Keratinocyte (primary cell): ENCODE results near the gene CMSS1. TPM values are rescaled to one million over a fixed set of nuclear protein-coding genes. Genes with fewer than 3 reads are reported as not detected.

Experiments
- DNase-seq: peaks from one replicate; pipeline ENCODE4 v3.0.0-alpha.2; 2011; ENCODE audit warnings: low read depth, missing footprints, low spot score
- FAIRE-seq: peaks from 2 replicates; lab custom pipeline; 2011; peaks lifted over from hg19 to GRCh38; lab: Jason Lieb, UNC
- H2AFZ ChIP-seq: 2 replicates; pipeline ENCODE4 v1.6.0; 2012; ENCODE audit warnings: low read length, control low read depth, inconsistent platforms; ENCODE audit not compliant: control insufficient read depth
- H3K27ac ChIP-seq: 2 replicates; pipeline ENCODE4 v1.5.1; 2011; ENCODE audit warnings: low read length; ENCODE audit not compliant: control insufficient read depth, insufficient read depth
- H3K27me3 ChIP-seq: 3 replicates; pipeline ENCODE4 v1.6.0; 2011; ENCODE audit warnings: low read length; ENCODE audit not compliant: control insufficient read depth, insufficient read depth; ENCODE audit errors: extremely low read depth
- H3K36me3 ChIP-seq, 2 experiments: 2 replicates in 1 of 2; 3 replicates in 1 of 2; pipeline ENCODE4 v1.5.1; 2011; ENCODE audit warnings: low read length in 2 of 2, mild to moderate bottlenecking in 1 of 2; ENCODE audit not compliant: control insufficient read depth in 2 of 2, insufficient read depth in 2 of 2; ENCODE audit errors: extremely low read depth in 1 of 2
- H3K4me1 ChIP-seq: 3 replicates; pipeline ENCODE4 v1.5.1; 2011; ENCODE audit warnings: low read length; ENCODE audit not compliant: control insufficient read depth, insufficient read depth; ENCODE audit errors: extremely low read depth
- H3K4me2 ChIP-seq: 3 replicates; pipeline ENCODE4 v1.6.0; 2011; ENCODE audit warnings: low read depth, low read length; ENCODE audit not compliant: control insufficient read depth, insufficient read depth; ENCODE audit errors: extremely low read depth
- H3K4me3 ChIP-seq, 3 experiments: fragments of 200-600 bp in 1 of 3; sonication (generic) in 1 of 3; 2 replicates in 2 of 3; 3 replicates in 1 of 3; pipeline ENCODE4 v1.5.1; 2011 to 2016; ENCODE audit warnings: low read length in 3 of 3, mild to moderate bottlenecking in 3 of 3, control low read depth in 2 of 3, inconsistent platforms in 1 of 3, low read depth in 1 of 3, mixed read lengths in 1 of 3, mixed run types in 1 of 3, moderate library complexity in 1 of 3; ENCODE audit not compliant: control insufficient read depth in 2 of 3, insufficient read depth in 2 of 3; ENCODE audit errors: extremely low read depth in 1 of 3
- H3K79me2 ChIP-seq: 2 replicates; pipeline ENCODE4 v1.6.0; 2012; ENCODE audit warnings: low read length; ENCODE audit not compliant: control insufficient read depth, insufficient read depth
- H3K9ac ChIP-seq: 3 replicates; pipeline ENCODE4 v1.6.0; 2011; ENCODE audit warnings: low read length; ENCODE audit not compliant: control insufficient read depth, insufficient read depth; ENCODE audit errors: extremely low read depth
- H3K9me1 ChIP-seq: 3 replicates; pipeline ENCODE4 v1.6.0; 2011; ENCODE audit warnings: low read length; ENCODE audit not compliant: control insufficient read depth, insufficient read depth; ENCODE audit errors: extremely low read depth
- H3K9me3 ChIP-seq: 2 replicates; pipeline ENCODE4 v1.5.1; 2012; ENCODE audit warnings: low read depth, low read length; ENCODE audit not compliant: control insufficient read depth
- H4K20me1 ChIP-seq: 3 replicates; pipeline ENCODE4 v1.6.0; 2011; ENCODE audit warnings: low read length; ENCODE audit not compliant: control insufficient read depth, insufficient read depth; ENCODE audit errors: extremely low read depth
- EZH2 ChIP-seq: IDR thresholded peaks from one replicate; pipeline ENCODE4 v1.6.1; 2012; ENCODE audit warnings: inconsistent platforms, mild to moderate bottlenecking, low read length, moderate library complexity
- dilution Hi-C: fragments of 300-500 bp; cut with MboI; formaldehyde crosslinking; loops from one replicate; pipeline ENCODE4 v1.7.0; 2020; ENCODE audit warnings: low sequenced_read_pairs; ENCODE audit not compliant: extremely low pct_ligation_motif_present
- polyA plus RNA-seq, 5 experiments: library from polyadenylated mRNA; depleted of rRNA in 3 of 5; stranded (reverse) in 3 of 5; stranded (forward) in 1 of 5; unstranded in 1 of 5; fragments of >200 nt; gene quantifications; 1 replicate in 1 of 5; 2 replicates in 3 of 5; 3 replicates in 1 of 5; pipeline versions ENCODE4 v1.2.1 to v1.2.3, GENCODE V29; 2011 to 2012; ENCODE audit warnings: missing spikeins in 2 of 5, low read depth in 1 of 5, low replicate concordance in 1 of 5
- TF ChIP-seq, protein P1 (sequence below), 3 experiments: IDR thresholded peaks in 1 of 3; conservative IDR thresholded peaks in 1 of 3; optimal IDR thresholded peaks in 1 of 3; 2 replicates in 2 of 3; 3 replicates in 1 of 3; pipeline versions ENCODE3 to v1.5.1; 2011; ENCODE audit warnings: low read length in 3 of 3, mild to moderate bottlenecking in 3 of 3, moderate library complexity in 2 of 3, control low read depth in 1 of 3, inconsistent platforms in 1 of 3; ENCODE audit not compliant: insufficient read depth in 2 of 3; ENCODE audit errors: extremely low read depth in 1 of 3

The CMSS1 gene
- polyA plus RNA-seq, 1 donor (not counting 4 experiments of a cell fraction or from before 2014, with no cell fraction given), result 37.2 TPM

DNA sequence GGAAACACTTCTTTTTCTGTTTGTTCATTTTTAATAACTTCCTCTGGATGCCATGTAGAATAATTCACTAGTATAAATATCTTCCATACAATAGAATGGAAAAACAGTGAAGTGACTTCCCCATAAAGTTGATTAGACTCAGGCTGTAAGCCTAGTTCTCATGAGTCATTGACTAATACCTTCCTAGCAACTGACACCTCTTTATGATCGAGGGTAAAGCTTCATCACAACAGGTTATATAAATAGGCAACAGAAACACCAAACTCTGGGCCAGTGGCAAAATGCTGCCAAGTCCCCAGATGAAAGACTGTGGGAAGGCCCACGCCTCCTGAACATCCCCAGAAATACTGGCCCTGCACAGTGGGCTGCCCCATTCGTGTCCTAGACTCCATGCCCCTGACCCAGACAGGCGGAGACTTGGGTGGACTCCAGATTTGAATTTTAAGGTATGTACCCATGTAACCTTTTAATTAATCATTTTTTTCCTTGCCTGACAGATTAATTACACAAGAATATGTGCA is 371.8 kb downstream of the CMSS1 start:
- TF ChIP-seq, protein P1, sequence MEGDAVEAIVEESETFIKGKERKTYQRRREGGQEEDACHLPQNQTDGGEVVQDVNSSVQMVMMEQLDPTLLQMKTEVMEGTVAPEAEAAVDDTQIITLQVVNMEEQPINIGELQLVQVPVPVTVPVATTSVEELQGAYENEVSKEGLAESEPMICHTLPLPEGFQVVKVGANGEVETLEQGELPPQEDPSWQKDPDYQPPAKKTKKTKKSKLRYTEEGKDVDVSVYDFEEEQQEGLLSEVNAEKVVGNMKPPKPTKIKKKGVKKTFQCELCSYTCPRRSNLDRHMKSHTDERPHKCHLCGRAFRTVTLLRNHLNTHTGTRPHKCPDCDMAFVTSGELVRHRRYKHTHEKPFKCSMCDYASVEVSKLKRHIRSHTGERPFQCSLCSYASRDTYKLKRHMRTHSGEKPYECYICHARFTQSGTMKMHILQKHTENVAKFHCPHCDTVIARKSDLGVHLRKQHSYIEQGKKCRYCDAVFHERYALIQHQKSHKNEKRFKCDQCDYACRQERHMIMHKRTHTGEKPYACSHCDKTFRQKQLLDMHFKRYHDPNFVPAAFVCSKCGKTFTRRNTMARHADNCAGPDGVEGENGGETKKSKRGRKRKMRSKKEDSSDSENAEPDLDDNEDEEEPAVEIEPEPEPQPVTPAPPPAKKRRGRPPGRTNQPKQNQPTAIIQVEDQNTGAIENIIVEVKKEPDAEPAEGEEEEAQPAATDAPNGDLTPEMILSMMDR (optimal IDR thresholded peaks at IDR 0.05 in 1 of 3, IDR thresholded peaks at IDR 0.05 in 1 of 3, conservative IDR thresholded peaks at IDR 0.05 in 1 of 3; ENCODE audit: extremely low read depth in 1 of 3, insufficient read depth in 2 of 3, low read length in 3 of 3), result no peak
- no peak for TF ChIP-seq EZH2
- Histone ChIP-seq H3K27me3 (no peaks in the 10 kb centered on the region), H3K4me1 (no peaks in the 10 kb centered on the region), H3K79me2 (no peaks in the 10 kb centered on the region), H3K4me3 (no peak overlapping the region), H3K27ac (no peak overlapping the region), H2AFZ (no peak overlapping the region), H3K9me1 (no peaks in the 10 kb centered on the region), H3K9me3 (no peaks in the 10 kb centered on the region), H3K9ac (no peak overlapping the region), H3K4me2 (no peak overlapping the region), H4K20me1 (no peaks in the 10 kb centered on the region), H3K36me3 (no peaks in the 10 kb centered on the region)
- FAIRE-seq (no peak), DNase-seq (no peak)
- dilution Hi-C loops, result no loop called here

DNA sequence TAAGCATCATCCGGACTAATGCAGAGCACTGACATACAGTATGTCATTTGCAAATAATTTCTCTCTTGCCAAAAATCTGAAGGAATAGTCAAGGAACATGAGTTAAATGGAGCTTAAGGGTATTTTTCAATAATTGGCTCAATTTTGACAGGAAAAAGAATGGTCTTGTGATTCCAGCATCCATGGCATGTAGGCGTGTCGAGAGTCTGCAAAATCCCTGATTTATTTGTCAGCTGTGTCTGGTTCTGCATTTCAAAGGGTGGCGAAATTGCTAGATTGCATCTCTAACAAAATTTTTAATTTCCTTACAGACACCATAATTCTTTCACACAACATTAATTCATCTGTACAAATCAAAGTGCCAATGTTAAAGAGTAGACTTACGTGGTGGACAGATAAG is 377.7 kb downstream of the CMSS1 start:
- H3K9ac ChIP-seq, result no peak overlapping the region
- H2AFZ ChIP-seq, result no peak overlapping the region
- no peak overlapping the region for H3K27ac ChIP-seq
- FAIRE-seq, result no peak
- no peak overlapping the region for H3K4me2 ChIP-seq
- dilution Hi-C loops, result no loop called here
- H3K9me3 ChIP-seq, result no peaks in the 10 kb centered on the region
- TF ChIP-seq, protein P1 (optimal IDR thresholded peaks at IDR 0.05 in 1 of 3, IDR thresholded peaks at IDR 0.05 in 1 of 3, conservative IDR thresholded peaks at IDR 0.05 in 1 of 3; ENCODE audit: extremely low read depth in 1 of 3, insufficient read depth in 2 of 3, low read length in 3 of 3), result no peak
- no peak for TF ChIP-seq EZH2
- no peak for DNase-seq
- H3K9me1 ChIP-seq, result no peaks in the 10 kb centered on the region
- H3K27me3 ChIP-seq, result no peaks in the 10 kb centered on the region
- no peak overlapping the region for H3K4me3 ChIP-seq
- H3K79me2 ChIP-seq, result no peaks in the 10 kb centered on the region
- no peaks in the 10 kb centered on the region for H3K4me1 ChIP-seq
- H4K20me1 ChIP-seq, result no peaks in the 10 kb centered on the region
- no peaks in the 10 kb centered on the region for H3K36me3 ChIP-seq
